Gastrocnemius medialis (tissue), 4 donors: ENCODE data around the gene TNC.

ENCODE experiments used
- POLR2A ChIP-seq, 2 donors: fragments of 450-650 bp; IDR thresholded peaks; one replicate each; pipeline ENCODE4 v1.6.1; 2017; ENCODE audit warnings: antibody characterized with exemption in 2 of 2, mild to moderate bottlenecking in 2 of 2, moderate library complexity in 2 of 2
- TF ChIP-seq, protein P1 (sequence below), 5 experiments: fragments of 450-650 bp in 3 of 5; fragments of 200-600 bp in 2 of 5; sonication (generic) in 2 of 5; IDR thresholded peaks in 4 of 5; conservative IDR thresholded peaks in 1 of 5; 1 replicate in 4 of 5; 2 replicates in 1 of 5; pipeline ENCODE4 v1.5.1; 2016 to 2019; ENCODE audit warnings: antibody characterized with exemption in 5 of 5, mild to moderate bottlenecking in 3 of 5, moderate library complexity in 3 of 5

DNA sequence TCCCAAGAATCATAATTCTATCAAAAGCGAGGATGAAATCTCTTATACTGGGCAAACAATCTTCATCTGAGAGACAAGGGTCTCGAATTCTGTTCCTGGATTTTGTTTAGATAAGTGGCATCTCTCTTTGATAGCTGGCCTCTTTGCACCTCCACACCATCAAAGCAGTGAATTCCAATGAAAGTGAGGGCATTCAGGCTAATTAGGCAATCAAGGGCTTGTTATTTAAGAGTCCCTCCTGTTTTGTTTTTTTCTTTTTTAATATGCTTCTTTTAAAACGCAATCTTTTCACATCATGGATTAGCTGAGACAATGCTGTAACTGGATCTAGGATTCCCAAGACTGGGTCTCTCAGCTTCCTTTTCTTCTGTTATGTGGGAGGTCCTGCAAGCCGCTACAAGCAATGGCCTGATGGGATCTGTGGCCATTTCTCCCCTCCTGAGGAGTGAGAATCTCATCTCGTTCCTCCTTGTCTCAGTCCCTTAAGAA is 67.9 kb downstream of the TNC start:
- TF ChIP-seq, protein P1, sequence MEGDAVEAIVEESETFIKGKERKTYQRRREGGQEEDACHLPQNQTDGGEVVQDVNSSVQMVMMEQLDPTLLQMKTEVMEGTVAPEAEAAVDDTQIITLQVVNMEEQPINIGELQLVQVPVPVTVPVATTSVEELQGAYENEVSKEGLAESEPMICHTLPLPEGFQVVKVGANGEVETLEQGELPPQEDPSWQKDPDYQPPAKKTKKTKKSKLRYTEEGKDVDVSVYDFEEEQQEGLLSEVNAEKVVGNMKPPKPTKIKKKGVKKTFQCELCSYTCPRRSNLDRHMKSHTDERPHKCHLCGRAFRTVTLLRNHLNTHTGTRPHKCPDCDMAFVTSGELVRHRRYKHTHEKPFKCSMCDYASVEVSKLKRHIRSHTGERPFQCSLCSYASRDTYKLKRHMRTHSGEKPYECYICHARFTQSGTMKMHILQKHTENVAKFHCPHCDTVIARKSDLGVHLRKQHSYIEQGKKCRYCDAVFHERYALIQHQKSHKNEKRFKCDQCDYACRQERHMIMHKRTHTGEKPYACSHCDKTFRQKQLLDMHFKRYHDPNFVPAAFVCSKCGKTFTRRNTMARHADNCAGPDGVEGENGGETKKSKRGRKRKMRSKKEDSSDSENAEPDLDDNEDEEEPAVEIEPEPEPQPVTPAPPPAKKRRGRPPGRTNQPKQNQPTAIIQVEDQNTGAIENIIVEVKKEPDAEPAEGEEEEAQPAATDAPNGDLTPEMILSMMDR (IDR thresholded peaks at IDR 0.05 in 4 of 5, conservative IDR thresholded peaks at IDR 0.05 in 1 of 5), result no peak
- no peak for TF ChIP-seq POLR2A (IDR thresholded peaks at IDR 0.05)
